HG03460 (cell line): Measurements from ENCODE around the gene GBP7.
"Not testable (repeated sequence)": the region's sequence is repeated elsewhere in the genome, so short reads cannot be mapped to it uniquely, and the experiment has no call there.

Source experiments
- ATAC-seq: cut with Tn5 transposase; IDR thresholded peaks from one replicate; pipeline ENCODE4 v1.9.1; 2021; ENCODE audit not compliant: unreplicated experiment

The GBP7 gene

GRCh38 chr1:89170170-89171066 is 5.4 kb downstream of the GBP7 start:
- ATAC-seq: no peak

DNA sequence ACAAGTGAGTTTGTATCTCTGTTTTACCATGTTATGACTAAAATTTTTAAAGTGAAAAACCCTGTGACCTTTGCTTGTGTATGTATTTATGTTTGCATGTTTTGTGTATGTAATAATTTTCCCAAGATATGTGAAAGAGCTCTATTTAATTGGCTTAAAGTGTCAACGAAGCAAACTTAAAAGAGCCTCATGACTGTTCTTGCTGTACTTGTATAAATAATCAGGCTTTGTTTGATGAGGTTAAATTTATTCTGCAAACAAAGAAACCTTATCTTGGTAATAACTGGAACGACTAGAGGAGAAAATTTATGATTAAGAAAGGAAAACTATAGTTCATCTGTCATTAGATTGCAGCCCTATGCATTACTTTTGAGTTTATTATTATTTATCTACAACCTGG is 6.6 kb downstream of the GBP7 start:
- no peak for ATAC-seq

GRCh38 chr1:89167590-89168230 is 8.1 kb downstream of the GBP7 start:
- ATAC-seq: no peak

DNA sequence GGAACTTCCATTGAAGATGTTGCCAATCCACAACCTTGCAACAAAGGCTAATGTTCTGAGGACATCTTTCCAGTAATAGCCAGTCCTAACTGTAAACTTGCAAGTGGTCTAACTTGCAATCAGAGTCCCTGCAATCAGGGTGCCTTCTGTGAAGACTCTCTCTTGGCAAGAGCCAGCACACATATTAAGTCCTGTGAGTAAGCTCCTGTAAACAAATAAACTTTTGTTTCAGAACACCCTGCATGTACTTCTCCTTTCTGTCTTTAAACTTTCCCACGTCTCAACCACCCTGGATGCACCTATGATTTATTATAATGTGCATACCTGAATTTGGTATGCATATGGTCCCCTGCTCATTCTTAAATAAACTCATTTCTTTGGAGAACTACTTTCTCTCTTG is 9.1 kb downstream of the GBP7 start:
- ATAC-seq: no peak

DNA sequence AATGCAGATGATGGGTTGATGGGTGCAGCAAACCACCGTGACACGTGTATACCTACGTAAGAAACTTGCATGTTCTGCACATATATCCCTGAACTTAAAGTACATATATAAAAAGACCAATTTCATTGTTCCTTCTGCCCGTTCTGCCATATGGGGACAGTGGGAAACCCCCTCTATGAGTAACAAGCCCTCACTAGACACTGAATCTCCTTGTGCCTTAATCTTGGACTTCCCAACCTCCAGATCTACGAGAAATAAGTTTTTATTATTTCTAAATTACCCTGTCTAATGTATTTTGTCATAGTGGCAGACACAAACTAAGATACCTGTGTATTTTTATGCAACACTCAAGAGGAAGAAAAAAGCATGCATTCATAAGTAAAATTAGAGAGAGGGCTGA is 10.0 kb downstream of the GBP7 start:
- ATAC-seq: no peak

DNA sequence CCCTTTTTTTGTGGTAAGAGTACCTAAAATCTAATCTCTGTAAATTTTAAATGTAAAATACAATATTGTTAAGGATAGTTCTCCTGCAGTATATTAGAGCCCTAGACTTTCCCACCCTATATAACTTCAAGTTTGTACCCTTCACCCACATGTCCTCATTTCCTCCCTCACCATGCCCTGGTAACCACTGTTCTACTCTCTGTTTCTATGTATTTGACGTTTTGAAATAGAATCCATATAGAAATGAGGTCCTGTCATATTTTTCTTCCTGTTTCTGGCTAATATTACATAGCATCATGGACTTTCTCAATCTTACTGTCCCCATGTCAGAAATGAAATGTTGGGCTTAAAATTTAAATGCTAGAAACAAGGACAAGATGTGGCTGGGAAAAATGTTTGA is 24.8 kb downstream of the GBP7 start:
- no peak for ATAC-seq

DNA sequence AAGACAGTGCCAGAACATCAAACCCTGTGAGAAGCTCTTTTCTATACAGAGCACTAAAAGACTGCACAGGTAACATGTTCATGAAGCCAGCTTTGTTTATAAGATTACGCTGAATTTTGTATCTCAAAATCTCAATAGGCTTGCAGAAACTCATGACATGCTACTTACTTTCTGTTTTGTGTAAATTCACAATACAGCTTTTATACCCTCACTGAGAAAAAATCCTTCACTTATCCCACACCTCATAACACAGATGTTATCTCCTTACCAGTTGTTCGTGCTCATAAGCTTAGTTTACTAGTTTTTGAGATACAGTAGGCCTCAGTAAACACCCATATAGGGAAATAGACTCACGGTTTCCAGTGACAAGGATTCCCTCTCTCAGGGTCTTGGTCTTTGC is 25.8 kb downstream of the GBP7 start:
- ATAC-seq: no peak

- ATAC-seq: no peak
Observed at GRCh38 chr1:89149229-89149628, 26.6 kb downstream of the GBP7 start.

DNA sequence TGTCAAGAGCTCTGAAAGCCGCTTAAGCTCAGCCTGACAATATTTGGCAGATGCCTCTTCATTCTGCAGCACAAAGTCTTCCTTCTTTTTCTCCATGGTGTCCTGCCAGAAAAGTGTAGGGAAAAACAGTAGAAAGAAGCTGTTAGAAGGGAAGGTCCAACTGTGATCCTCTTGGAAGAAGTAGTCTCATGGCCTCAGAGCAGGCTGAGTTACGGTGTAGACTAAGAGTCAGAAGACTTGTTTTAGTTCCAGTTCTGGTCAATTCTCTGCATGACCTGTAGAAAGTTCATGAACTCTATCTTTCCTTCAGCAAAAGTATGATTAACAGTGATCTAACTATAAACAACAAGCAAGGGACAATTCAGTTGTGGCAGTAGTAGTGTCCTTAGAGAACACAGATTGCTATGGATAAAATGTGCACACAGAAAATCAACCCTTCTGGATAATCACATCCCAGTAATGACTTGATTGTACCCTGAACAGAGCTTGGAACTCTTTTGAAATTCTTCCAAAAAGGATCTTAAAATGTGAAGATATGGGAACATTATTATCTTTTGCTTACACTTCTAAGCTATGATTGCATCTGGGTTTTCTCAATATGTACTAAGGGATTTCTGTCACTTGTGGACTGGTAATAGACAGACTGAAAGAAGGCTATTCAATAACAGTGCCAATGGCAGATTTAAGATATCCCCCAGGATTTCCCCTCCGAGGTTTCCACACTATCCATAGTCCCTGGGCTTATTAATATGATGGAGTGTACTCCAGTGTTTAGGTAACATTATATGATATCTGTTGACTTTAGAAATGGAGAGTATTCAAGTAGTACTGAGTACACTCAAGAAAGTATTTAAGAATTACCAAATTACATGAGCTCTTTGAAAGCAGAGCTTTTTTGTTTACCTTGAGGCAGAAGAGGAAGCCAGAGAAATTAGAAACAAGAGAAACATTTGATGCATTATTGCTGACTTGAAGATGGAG is 27.8 kb downstream of the GBP7 start:
- no peak for ATAC-seq

DNA sequence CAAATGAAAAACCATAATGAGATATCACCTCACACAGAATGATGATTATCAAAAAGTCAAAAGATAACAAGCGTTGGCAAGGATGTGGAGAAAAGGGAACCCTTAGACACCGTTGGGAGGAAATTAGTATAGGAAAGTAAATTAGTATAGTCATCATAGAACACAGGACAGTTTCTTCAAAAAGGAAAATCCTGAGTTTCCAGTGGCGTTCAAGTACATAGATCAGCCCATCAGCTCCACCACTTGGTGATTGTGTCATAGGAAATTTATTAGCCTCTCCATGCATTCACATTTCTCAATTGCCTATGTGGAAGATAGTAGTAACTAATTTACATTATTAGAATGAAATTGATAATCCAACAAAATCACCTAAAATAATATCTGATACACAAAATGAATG is 29.1 kb downstream of the GBP7 start:
- ATAC-seq: no peak

- ATAC-seq: no peak
Observed at GRCh38 chr1:89143484-89143883, 32.3 kb downstream of the GBP7 start.

DNA sequence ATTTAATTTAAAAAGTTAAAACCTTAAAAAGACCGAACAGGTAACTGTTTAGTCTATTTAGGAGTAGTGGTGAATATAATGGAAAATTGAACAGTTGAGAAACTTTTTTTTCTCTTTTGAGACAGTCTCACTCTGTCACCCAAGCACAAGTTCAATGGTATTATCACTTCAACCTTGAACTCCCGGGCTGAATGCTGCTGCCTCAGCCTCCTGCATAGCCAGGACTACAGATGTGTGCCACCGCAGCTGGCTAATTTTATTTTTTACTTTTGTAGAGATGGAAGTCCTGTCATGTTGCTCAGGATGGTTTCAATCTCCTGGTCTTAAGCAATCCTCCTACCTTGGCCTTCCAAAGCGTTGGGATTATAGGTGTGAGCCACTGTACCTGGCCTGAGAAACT is 33.6 kb downstream of the GBP7 start:
- no peak for ATAC-seq

GRCh38 chr1:89133747-89134146 is 42.1 kb downstream of the GBP7 start:
- ATAC-seq: no peak

- ATAC-seq: no peak
Observed at GRCh38 chr1:89130716-89131115, 45.1 kb downstream of the GBP7 start.

DNA sequence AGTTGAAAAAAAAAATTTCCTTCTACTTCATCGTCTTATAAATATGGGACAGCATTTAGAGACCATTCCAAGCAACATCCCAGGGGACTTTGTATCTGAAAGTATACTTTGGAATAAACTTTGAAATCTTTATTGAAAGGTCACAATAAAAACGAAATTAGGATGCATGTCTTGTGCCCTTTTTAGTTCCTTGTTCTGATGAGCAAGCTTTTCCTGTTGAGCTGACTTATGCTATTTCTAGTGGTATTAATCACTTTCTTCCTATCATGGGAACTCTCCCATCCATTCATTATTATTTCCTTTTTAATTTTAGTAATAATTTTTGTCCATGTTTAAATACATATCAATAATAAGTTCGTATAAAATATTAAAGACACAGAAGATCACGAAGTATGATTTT is 45.9 kb downstream of the GBP7 start:
- no peak for ATAC-seq

- not testable (repeated sequence) for ATAC-seq
Observed at GRCh38 chr1:89128003-89128458, 47.8 kb downstream of the GBP7 start.

GRCh38 chr1:89126602-89127565 is 48.9 kb downstream of the GBP7 start:
- not testable (repeated sequence) for ATAC-seq

DNA sequence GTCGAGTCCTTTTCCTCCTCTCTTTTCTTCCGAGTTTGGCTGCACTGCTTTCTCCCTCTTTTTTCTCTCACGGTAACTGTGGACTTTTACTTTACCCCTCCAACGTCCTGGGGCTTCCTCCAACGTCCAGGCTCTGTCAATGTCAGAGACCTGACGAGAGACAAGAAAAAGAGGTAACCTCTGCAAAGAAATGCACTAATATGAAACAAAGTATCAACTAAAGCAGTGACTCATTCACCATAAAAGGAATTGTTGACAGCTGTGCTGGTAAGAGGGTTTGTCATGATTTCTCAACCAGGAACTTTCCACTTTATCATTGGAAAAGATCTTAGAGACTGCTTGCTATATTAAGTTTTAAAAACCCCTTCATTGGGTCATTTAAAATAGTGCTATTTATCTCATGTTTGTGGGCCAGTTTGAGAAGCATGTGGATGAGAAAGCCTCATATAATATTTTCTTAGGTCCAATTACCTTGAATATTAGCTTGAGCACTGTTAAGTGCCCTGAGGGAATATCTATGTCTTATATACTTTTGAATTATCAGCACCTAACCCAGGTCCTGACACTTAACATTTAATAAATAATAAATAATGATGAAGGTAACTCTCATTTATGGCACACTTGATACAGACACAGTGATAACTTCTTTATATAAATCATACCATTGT is 49.8 kb downstream of the GBP7 start, which contains the start of gene GBP2:
GBP2 (minus strand) TSS at position 202 of the 668 bp plus-strand sequence. CDS start 4,148 bp downstream, outside the sequence.
- peak; percentile 82 for ATAC-seq

DNA sequence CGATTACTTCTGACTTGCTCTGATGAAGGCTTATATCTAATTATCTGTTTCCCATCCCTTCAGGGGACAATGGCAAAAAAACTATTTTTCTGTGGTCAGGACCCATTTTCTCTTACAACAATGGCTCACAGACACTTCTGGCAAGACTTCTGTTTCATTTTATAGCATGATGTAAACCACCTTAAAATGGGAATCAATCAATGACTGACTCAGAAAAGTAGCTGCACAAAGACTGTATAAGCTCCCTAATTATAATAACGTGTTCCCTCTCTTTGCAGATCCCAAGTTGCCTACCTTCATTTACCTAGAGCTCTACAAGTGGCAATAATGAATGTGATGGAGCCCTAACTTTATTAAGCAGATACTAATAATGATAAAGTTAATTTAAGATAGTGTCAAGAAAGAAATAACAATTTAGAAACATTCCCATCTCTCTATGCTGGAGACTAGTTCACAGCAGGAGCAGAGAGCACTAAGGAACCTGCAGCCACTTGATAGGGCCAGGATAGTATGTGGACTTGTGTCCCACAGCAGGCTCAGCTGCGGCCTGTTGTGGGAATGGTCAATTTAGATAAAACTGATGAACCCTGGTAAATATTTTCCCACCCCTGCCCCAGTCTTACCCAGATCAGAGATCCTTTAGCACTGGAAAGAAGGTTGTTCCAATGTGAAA is 50.4 kb downstream of the GBP7 start:
- peak; percentile 25 for ATAC-seq
